Liver (tissue), 3 donors: ENCODE results near the gene MOV10.

Experiments used
- ATF3 ChIP-seq: IDR thresholded peaks from 2 replicates; pipeline ENCODE4 v1.6.1; 2016; ENCODE audit warnings: antibody characterized with exemption
- CTCF ChIP-seq: fragments of 150-350 bp; IDR thresholded peaks from 2 replicates; pipeline ENCODE4 v1.5.1; 2017; ENCODE audit warnings: improper control_type of control experiment, low read depth, low read length; ENCODE audit not compliant: missing input control
- FOXA2 ChIP-seq: IDR thresholded peaks from 2 replicates; pipeline ENCODE4 v1.6.1; 2016; ENCODE audit warnings: antibody characterized with exemption
- GABPA ChIP-seq, 2 donors: IDR thresholded peaks in 1 of 2; conservative IDR thresholded peaks in 1 of 2; 2 replicates each; pipeline ENCODE4 v1.6.1; 2016; ENCODE audit warnings: antibody characterized with exemption in 2 of 2, mild to moderate bottlenecking in 1 of 2, moderate library complexity in 1 of 2
- HNF4A ChIP-seq, 2 donors: conservative IDR thresholded peaks; 2 replicates each; pipeline ENCODE4 v1.6.1; 2016; ENCODE audit warnings: antibody characterized with exemption in 2 of 2, mild to moderate bottlenecking in 2 of 2
- HNF4G ChIP-seq: IDR thresholded peaks from 2 replicates; pipeline ENCODE4 v1.6.1; 2016; ENCODE audit warnings: antibody characterized with exemption
- JUND ChIP-seq, 2 donors: IDR thresholded peaks; 2 replicates each; pipeline ENCODE4 v1.6.1; 2016; ENCODE audit warnings: antibody characterized with exemption in 2 of 2
- MAX ChIP-seq: IDR thresholded peaks from 2 replicates; pipeline ENCODE4 v1.6.1; 2016; ENCODE audit warnings: antibody characterized with exemption
- RAD21 ChIP-seq, 2 donors: IDR thresholded peaks; 2 replicates each; pipeline ENCODE4 v1.6.1; 2016; ENCODE audit warnings: antibody characterized with exemption in 2 of 2, mild to moderate bottlenecking in 2 of 2
- REST ChIP-seq: IDR thresholded peaks from 2 replicates; pipeline ENCODE4 v1.6.1; 2016; ENCODE audit warnings: antibody characterized with exemption, mild to moderate bottlenecking
- TAF1 ChIP-seq: conservative IDR thresholded peaks from 2 replicates; pipeline ENCODE4 v1.6.1; 2016; ENCODE audit warnings: antibody characterized with exemption, mild to moderate bottlenecking
- YY1 ChIP-seq: IDR thresholded peaks from 2 replicates; pipeline ENCODE4 v1.6.1; 2016; ENCODE audit warnings: antibody characterized with exemption, mild to moderate bottlenecking
- ZBTB33 ChIP-seq: IDR thresholded peaks from 2 replicates; pipeline ENCODE4 v1.6.1; 2016; ENCODE audit warnings: antibody characterized with exemption
- donor health status: healthy.
- donor health status: healthy.

- TF ChIP-seq YY1, result no peak
- TF ChIP-seq GABPA (IDR thresholded peaks at IDR 0.05 in 1 of 2, conservative IDR thresholded peaks at IDR 0.05 in 1 of 2), result no peak
- no peak for TF ChIP-seq CTCF
- TF ChIP-seq MAX, result no peak
- no peak for TF ChIP-seq RAD21 (IDR thresholded peaks at IDR 0.05)
- TF ChIP-seq HNF4A (conservative IDR thresholded peaks at IDR 0.05), result no peak
- TF ChIP-seq REST, result no peak
- no peak for TF ChIP-seq TAF1
- no peak for TF ChIP-seq HNF4G
- no peak for TF ChIP-seq JUND (IDR thresholded peaks at IDR 0.05)
- no peak for TF ChIP-seq ATF3
- TF ChIP-seq FOXA2, result no peak
- no peak for TF ChIP-seq ZBTB33
Measured at GRCh38 chr1:112743174-112744008, 68.9 kb downstream of the MOV10 start.
